GM20431 (cell line): Measurements from ENCODE around the gene ZNF25.
"Not testable (repeated sequence)": the region's sequence is repeated elsewhere in the genome, so short reads cannot be mapped to it uniquely, and the experiment has no call there.

ENCODE experiments used
- in situ Hi-C: fragments of 300-500 bp; cut with MseI, MboI; formaldehyde crosslinking; loops from one replicate; pipeline ENCODE4 v1.15.0; 2020; ENCODE audit warnings: low sequenced_read_pairs; ENCODE audit not compliant: unreplicated experiment

ZNF25 gene

GRCh38 chr10:37976091-37976879, at the start of gene ZNF25:
Gene ZNF25 (minus strand): TSS chr10:37976647. CDS start chr10:37971722, 4,925 bp downstream.
- in situ Hi-C loops, result no loop called here

GRCh38 chr10:38025283-38025682, 48.8 kb upstream of the ZNF25 start:
- in situ Hi-C loops, result no loop called here

DNA sequence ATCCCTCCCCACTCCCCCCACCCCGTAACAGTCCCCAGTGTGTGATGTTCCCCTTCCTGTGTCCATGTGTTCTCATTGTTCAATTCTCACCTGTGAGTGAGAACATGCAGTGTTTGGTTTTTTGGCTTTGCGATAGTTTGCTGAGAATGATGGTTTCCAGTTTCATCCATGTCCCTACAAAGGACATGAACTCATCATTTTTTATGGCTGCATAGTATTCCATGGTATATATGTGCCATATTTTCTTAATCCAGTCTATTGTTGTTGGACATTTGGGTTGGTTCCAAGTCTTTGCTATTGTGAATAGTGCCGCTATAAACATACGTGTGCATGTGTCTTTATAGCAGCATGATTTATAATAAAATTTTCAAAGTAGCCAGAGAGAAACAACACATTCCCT, 42.7 kb upstream of the ZNF25 start:
- in situ Hi-C loops, result not testable (repeated sequence)

- in situ Hi-C loops, result no loop called here
Measured at GRCh38 chr10:38016354-38016753, 39.9 kb upstream of the ZNF25 start.

GRCh38 chr10:38010119-38010903, 33.9 kb upstream of the ZNF25 start, which contains the start of gene ZNF33A:
Gene ZNF33A (plus strand): TSS chr10:38010675. CDS start chr10:38012342, 1,667 bp downstream.
- in situ Hi-C loops, result no loop called here

GRCh38 chr10:38007991-38008390, 31.5 kb upstream of the ZNF25 start:
- in situ Hi-C loops, result no loop called here

- in situ Hi-C loops, result no loop called here
Measured at GRCh38 chr10:38007551-38007950, 31.1 kb upstream of the ZNF25 start.

DNA sequence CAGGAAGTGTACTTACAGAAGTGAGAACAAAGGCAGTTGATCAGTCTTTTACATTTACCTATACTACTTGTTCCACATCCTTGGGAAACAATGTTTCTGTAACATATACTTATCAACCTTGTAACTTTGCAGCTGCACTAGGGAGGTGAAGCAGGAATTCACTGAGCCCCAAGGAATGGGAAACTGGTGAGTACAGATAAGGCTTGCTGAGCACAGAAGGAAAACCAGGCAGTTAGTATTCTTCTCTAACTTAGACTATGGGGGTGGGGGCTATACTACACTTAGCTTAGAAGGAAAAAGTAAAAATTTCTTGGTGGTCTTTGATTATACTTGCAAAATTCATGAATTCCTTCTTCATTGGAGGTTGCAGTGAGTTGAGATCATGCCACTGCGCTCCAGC, 27.1 kb upstream of the ZNF25 start:
- in situ Hi-C loops, result no loop called here

- in situ Hi-C loops, result no loop called here
Measured at GRCh38 chr10:38003026-38003425, 26.6 kb upstream of the ZNF25 start.

DNA sequence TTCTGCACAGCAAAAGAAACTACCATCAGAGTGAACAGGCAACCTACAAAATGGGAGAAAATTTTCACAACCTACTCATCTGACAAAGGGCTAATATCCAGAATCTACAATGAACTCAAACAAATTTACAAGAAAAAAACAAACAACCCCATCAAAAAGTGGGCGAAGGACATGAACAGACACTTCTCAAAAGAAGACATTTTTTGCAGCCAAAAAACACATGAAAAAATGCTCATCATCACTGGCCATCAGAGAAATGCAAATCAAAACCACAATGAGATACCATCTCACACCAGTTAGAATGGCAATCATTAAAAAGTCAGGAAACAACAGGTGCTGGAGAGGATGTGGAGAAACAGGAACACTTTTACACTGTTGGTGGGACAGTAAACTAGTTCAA, 24.0 kb upstream of the ZNF25 start:
- in situ Hi-C loops, result not testable (repeated sequence)

GRCh38 chr10:37998920-37999319, 22.5 kb upstream of the ZNF25 start:
- in situ Hi-C loops, result not testable (repeated sequence)

DNA sequence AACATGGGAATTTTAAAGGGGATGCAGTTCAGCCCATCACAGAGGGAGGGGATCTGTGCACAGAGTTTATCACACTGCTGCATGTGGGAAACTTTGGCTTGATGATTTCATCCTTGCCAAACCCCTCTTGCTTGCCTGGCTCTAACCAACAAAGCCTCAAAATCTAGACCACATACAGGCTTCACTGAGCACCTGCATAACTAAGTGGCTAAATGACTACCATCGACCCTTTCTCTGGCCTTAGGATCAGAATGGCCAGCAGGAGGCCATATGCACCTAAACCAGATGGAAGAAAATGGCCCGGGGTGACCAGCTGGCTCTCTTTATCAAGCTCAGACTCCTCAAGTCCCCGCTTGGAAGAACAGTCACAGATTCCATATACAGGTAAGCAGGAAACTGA, 15.6 kb upstream of the ZNF25 start:
- in situ Hi-C loops, result no loop called here

DNA sequence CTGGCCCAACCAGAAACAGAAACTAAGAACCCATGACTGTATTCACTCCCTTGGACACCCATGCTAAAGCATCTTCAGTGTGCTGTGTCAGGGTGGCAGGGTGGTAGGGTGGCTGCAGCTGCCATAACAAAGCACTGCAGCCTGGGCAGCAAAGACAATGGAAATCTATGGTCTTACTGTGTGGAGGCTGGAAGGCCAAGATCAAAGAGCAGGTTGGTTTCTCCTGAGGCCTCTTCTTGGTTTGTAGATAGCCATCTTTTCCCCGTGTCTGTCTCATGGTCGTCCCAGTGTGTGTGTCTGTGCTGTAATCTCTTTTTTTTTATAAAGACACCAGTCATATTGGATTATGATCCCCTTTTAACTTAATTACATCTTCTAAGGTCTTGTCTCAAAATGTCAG, 15.2 kb upstream of the ZNF25 start:
- in situ Hi-C loops, result no loop called here

DNA sequence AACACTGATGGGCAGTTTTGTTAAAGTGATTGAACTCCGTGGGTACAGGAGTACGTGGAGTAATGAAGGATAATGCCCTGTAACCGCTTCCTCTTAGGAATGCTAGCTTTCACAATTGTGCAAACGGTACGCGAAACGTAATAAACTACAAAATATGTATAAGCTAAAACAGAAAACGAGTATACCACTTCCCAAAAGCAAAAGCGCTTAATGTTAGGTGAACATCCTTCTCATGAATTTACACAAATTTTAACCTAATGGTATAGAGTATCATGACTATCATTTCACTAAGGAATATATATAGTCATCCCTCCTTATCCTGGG, 395 bp upstream of the ZNF25 start:
- in situ Hi-C loops, result no loop called here

DNA sequence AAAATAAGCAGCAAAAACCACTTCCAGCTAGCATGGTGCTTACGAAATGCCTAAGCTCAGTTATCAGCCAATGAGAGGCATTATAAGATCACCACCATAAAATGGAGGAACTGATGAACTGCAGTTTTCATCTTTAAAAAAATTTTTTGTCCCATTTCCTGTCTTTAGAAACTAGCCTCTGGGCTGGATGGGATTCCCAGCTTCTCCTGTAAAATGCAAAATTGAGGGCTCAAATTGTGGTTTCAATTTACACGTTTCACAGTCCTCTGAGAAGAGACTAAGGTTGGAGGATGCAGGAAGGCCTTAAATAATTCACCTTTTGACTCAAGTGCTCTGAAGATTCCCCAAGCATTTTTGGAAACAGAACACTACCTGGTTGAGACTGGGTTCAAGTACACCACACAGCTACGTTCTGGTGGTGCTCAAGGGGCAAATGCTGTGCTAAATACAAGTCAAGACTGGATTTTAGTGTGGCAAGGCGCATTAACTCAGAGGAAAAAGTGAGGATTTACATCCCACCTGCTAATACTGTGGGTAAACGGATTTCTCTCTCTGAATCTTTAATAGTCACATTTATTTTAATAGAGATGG, 951 bp downstream of the ZNF25 start:
- in situ Hi-C loops, result no loop called here

DNA sequence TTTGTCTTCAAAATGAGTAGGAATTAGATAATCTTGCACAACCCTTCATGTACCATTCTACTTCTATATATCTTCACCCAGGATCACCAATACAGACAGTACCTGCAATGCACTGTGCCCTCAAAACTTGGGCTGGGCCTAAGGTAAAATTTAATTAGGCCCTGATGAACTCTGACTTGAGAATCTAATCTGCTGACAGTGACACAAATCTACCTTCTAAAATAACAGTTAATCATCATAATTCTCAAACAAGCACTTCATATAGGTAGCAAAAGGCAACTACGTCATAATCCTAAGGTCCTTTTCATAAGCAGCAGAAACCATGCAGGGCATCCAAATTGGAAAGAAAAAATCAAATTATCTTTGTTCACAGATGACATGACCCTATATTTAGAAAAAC, 4.1 kb downstream of the ZNF25 start:
- in situ Hi-C loops, result no loop called here

DNA sequence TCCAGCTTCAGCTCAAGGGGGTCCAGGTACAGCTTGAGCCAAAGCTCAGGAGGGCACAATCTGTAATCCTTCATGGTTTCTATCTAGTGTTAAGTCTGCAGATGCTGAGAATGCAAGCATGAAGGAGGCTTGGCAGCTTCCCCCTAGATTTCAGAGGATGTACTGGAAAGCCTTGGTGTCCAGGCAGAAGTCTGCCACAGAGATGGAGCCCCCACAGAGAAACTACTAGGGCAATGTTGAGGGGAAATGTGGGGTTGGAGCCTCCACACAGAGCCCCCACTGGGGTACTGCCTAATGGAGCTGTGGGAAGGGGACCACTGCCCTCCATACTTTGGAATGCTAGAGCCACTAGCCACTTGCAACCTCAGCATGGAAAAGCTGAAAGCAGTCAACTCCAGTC, 11.4 kb downstream of the ZNF25 start:
- in situ Hi-C loops, result no loop called here

- in situ Hi-C loops, result no loop called here
Measured at GRCh38 chr10:37960591-37961137, 15.8 kb downstream of the ZNF25 start.

DNA sequence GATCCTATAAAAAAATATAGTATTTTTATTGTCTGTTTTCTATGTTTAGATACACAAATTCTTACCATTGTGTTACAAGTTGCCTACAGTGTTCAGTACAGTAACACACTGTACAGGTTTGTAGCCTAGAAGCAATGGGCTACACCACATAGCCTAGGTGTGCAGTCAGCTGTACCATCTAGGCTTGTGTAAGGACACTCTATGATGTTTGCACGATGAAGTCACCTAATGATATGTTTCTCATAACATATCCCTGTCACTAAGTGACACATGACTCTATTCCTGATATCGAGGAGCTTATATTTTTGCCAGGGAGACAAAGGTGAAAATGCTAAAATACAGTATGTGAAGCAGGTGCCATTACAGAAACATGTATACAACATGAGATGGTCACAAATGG, 18.6 kb downstream of the ZNF25 start:
- in situ Hi-C loops, result no loop called here

- in situ Hi-C loops, result no loop called here
Measured at GRCh38 chr10:37952926-37953325, 23.5 kb downstream of the ZNF25 start.
